Body of pancreas (tissue), 4 donors: ENCODE data around the gene C11orf68. TPM values are rescaled to one million over a fixed set of nuclear protein-coding genes. Genes with fewer than 3 reads are reported as not detected.

Source experiments
- ATAC-seq: fragments of 150-250 bp; one replicate; pipeline ENCODE4 v1.9.1; 2016
- DNase-seq, 4 donors: peaks; one replicate each; pipeline ENCODE4 v3.0.0-alpha.2; 2019
- H3K27ac ChIP-seq, 4 donors: fragments of 200-600 bp; sonication (generic); 1 replicate in 3 of 4; 2 replicates in 1 of 4; pipeline versions ENCODE4 v1.5.1 to v1.6.1; 2016 to 2019; ENCODE audit warnings: mild to moderate bottlenecking in 1 of 4, mixed read lengths in 1 of 4, moderate library complexity in 1 of 4
- H3K27me3 ChIP-seq, 2 donors: fragments of 200-600 bp; sonication (generic); one replicate each; pipeline ENCODE4 v1.6.0; 2016; ENCODE audit warnings: mild to moderate bottlenecking in 1 of 2
- H3K36me3 ChIP-seq, 2 donors: fragments of 200-600 bp; sonication (generic); replicated peaks in 1 of 2; 2 replicates each; pipeline ENCODE4 v1.5.1; 2016; ENCODE audit warnings: low read depth in 2 of 2; ENCODE audit not compliant: insufficient read depth in 1 of 2
- H3K4me1 ChIP-seq: fragments of 200-600 bp; sonication (generic); one replicate; pipeline ENCODE4 v1.6.0; 2016
- H3K4me3 ChIP-seq, 2 donors: fragments of 200-600 bp; sonication (generic); 1 replicate in 1 of 2; 2 replicates in 1 of 2; pipeline ENCODE4 v1.5.1; 2016 to 2019
- H3K9me3 ChIP-seq, 3 donors: fragments of 200-600 bp; sonication (generic); 1 replicate in 2 of 3; 2 replicates in 1 of 3; pipeline ENCODE4 v1.5.1; 2016
- CTCF ChIP-seq, 7 experiments: fragments of 450-650 bp in 4 of 7; fragments of 200-600 bp in 3 of 7; sonication (generic) in 3 of 7; IDR thresholded peaks; one replicate each; pipeline ENCODE4 v1.5.1; 2016 to 2019; ENCODE audit warnings: antibody characterized with exemption in 7 of 7
- POLR2A ChIP-seq, 3 donors: fragments of 450-650 bp; IDR thresholded peaks; one replicate each; pipeline ENCODE4 v1.6.1; 2016; ENCODE audit warnings: antibody characterized with exemption in 3 of 3, mild to moderate bottlenecking in 2 of 3
- WGBS, 2 donors: methylation state at CpG; one replicate each; pipeline ENCODE4 v1.1.5; 2017; 5-methylcytosine and 5-hydroxymethylcytosine counted together
- intact Hi-C: fragments of 100-400 bp; cut with DNase I; formaldehyde crosslinking; loops from one replicate; pipeline ENCODE4 v1.15.1; 2023
- total RNA-seq, 2 donors: library from RNA; depleted of rRNA; stranded (reverse); fragments of >200 nt; gene quantifications; one replicate each; pipeline ENCODE4 v1.1.0, GENCODE V29; 2016

C11orf68 gene
- total RNA-seq, 2 donors from 2014 or later, result 10.4 to 17.8 TPM

GRCh38 chr11:65870706-65871681 lies 47.9 kb downstream of the C11orf68 start:
- peaks cover 25% of the 10 kb centered on the region for H3K4me1 ChIP-seq
- H3K9me3 ChIP-seq, result no peaks in the 10 kb centered on the region
- TF ChIP-seq CTCF (IDR thresholded peaks at IDR 0.05) (no peak), POLR2A (IDR thresholded peaks at IDR 0.05) (no peak)
- H3K36me3 ChIP-seq, result peaks cover 0 to 1% of the 10 kb centered on the region in 2 donors
- intact Hi-C loops, result no loop called here
- no peak overlapping the region for H3K4me3 ChIP-seq
- no peaks in the 10 kb centered on the region for H3K27me3 ChIP-seq
- H3K27ac ChIP-seq, result peak overlapping the region in 2 of 4 donors; percentile 77 to 80
- 71 to 74% methylated on average over 20 to 24 of the region's 24 CpGs for WGBS, 2 donors
- DNase-seq (peak in 1 of 4 donors; percentile 24), ATAC-seq (no peak)

GRCh38 chr11:65870307-65870658 lies 48.6 kb downstream of the C11orf68 start:
- TF ChIP-seq POLR2A (IDR thresholded peaks at IDR 0.05) (no peak), CTCF (IDR thresholded peaks at IDR 0.05) (no peak)
- ATAC-seq (no peak), DNase-seq (peak in 1 of 4 donors; percentile 16)
- H3K27ac ChIP-seq, result no peak overlapping the region
- intact Hi-C loops, result no loop called here
- H3K9me3 ChIP-seq, result no peaks in the 10 kb centered on the region
- peaks cover 25% of the 10 kb centered on the region for H3K4me1 ChIP-seq
- 68 to 70% methylated on average over 5 to 11 of the region's 11 CpGs for WGBS, 2 donors
- H3K4me3 ChIP-seq, result no peak overlapping the region
- H3K27me3 ChIP-seq, result no peaks in the 10 kb centered on the region
- peaks cover 3 to 4% of the 10 kb centered on the region in 2 donors for H3K36me3 ChIP-seq

GRCh38 chr11:65869643-65870306 lies 49.1 kb downstream of the C11orf68 start:
- peak in 1 of 4 donors; percentile 12 for DNase-seq

GRCh38 chr11:65868907-65869306 lies 50.0 kb downstream of the C11orf68 start:
- no peak for DNase-seq

More at GRCh38 chr11:65869643-65870306, 49.1 kb downstream of the C11orf68 start:
- H3K9me3 ChIP-seq, result no peaks in the 10 kb centered on the region
- ATAC-seq, result no peak
- TF ChIP-seq CTCF (IDR thresholded peaks at IDR 0.05) (no peak), POLR2A (IDR thresholded peaks at IDR 0.05) (no peak)
- H3K4me1 ChIP-seq, result peaks cover 25% of the 10 kb centered on the region
- no peak overlapping the region for H3K27ac ChIP-seq
- WGBS, 2 donors, result 77 to 83% methylated on average over 16 to 24 of the region's 24 CpGs
- H3K36me3 ChIP-seq, result peaks cover 3 to 6% of the 10 kb centered on the region in 2 donors
- no peaks in the 10 kb centered on the region for H3K27me3 ChIP-seq
- intact Hi-C loops, result no loop called here
- no peak overlapping the region for H3K4me3 ChIP-seq

More at GRCh38 chr11:65868907-65869306, 50.0 kb downstream of the C11orf68 start:
- peaks cover 3 to 13% of the 10 kb centered on the region in 2 donors for H3K36me3 ChIP-seq
- intact Hi-C loops, result no loop called here
- H3K9me3 ChIP-seq, result no peaks in the 10 kb centered on the region
- H3K27ac ChIP-seq, result no peak overlapping the region
- H3K27me3 ChIP-seq, result no peaks in the 10 kb centered on the region
- H3K4me3 ChIP-seq, result no peak overlapping the region
- H3K4me1 ChIP-seq, result peaks cover 20% of the 10 kb centered on the region
- 69 to 82% methylated on average over 3 of the region's 3 CpGs for WGBS, 2 donors
- TF ChIP-seq CTCF (IDR thresholded peaks at IDR 0.05), result no peak
- TF ChIP-seq POLR2A (IDR thresholded peaks at IDR 0.05), result no peak
- ATAC-seq, result no peak
